ENCODE data around the gene TAF6.
A peak's percentile ranks its signal among the peaks of the same experiment; 100 is the strongest.

The TAF6 gene

GRCh38 chr7:100119072-100119969, at the start of gene TAF6, which contains the start of gene CNPY4:
Gene TAF6, minus strand, starts transcription at chr7:100119358. Its CDS starts 5,149 bp downstream, at chr7:100114209.
Gene CNPY4, plus strand, starts transcription at chr7:100119634. Its CDS starts 111 bp downstream, at chr7:100119745.
- DNase-seq: peak; percentile 96

DNA sequence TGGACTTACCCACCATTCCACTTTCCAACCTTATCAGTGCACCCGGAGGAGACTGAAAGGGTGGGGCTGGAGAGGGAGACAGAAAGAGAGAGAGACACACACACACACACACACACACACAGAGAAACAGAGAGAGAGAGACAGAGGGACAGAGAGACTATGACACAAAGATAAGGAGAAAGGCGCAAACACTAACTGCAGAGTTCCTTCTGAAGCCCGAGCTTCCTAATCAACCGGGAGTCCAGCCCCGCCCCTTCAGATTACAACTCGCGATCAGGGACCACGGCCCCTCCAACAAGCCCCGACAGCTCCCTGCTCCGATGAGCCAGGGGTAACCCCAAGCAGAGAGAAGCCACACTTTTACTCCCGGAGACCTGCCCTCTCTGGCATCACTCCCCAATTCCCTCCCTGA, 48.8 kb upstream of the TAF6 start:
- peak; percentile 28 for DNase-seq

- DNase-seq: no peak
Observed at GRCh38 chr7:100166970-100167911, 48.1 kb upstream of the TAF6 start.

DNA sequence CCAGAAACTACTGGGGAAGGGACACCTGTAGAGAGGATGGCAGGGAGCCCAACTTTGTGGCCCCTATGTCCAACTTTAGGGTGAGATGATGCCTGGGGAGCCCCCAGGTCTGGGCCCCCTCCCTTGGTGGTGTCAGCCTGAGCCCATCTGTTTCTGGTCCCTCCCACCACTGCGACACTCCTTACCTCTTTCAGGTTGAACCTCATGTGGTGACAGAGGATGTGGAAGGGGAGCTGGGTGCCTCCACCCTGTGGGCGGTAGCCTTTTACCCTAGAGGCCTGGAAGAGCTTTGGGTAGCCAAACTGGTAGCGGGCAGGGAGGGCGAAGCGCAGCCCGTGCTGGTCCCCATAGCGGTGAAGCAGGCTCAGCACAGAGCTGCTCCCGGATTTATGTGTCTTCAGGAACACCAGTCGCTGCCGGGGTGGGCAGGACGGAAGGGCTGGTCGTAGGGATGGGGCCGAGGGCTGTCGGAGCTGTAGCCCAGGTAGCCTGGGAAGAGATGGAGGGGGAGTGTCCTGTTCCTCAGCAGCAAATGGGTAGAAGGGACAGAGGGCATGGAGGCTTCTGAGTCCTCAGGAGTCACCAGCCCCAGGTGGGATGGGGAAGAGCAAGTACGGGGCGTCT, 47.3 kb upstream of the TAF6 start:
- peak; percentile 51 for DNase-seq

DNA sequence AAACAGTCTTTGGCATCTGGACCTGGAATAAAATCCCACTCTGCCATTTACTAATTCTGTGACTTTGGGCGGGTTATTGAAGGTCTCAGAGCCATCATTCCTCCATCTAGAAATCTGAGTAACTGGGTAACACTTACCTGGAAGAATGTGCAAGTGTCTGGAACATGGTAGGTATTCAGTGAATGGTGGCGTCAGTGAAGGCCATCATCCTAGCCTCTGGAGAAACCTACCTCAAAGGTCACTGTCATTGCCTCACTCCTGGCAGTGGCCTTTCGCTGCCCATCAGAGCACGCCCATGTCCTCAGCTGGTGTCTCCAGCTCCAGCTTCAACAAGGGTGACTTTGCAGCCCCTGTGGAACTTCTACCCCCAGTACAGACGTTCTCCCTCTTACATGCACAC, 44.7 kb upstream of the TAF6 start:
- DNase-seq: no peak

GRCh38 chr7:100163006-100163531, 43.9 kb upstream of the TAF6 start:
- DNase-seq: peak; percentile 21

DNA sequence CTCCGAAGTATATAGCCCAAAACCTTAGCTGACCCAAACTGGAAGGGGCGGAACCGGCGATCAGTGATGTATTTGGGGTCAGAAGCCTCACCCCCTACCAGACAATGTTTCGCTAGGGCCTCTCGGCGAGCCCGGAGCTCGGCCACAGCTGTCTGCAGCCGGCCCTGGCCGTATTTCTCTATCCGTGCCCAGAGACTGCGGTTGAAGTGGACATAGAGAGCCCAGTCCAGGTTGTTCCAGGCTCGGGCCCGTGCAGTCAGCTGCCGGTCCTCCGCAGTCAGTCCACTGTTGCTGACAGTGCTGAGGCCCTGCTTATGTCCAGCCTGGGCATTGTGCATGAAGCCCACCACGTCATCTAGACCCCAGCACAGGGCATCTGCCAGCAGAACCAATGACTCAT, 40.9 kb upstream of the TAF6 start:
- DNase-seq: no peak

DNA sequence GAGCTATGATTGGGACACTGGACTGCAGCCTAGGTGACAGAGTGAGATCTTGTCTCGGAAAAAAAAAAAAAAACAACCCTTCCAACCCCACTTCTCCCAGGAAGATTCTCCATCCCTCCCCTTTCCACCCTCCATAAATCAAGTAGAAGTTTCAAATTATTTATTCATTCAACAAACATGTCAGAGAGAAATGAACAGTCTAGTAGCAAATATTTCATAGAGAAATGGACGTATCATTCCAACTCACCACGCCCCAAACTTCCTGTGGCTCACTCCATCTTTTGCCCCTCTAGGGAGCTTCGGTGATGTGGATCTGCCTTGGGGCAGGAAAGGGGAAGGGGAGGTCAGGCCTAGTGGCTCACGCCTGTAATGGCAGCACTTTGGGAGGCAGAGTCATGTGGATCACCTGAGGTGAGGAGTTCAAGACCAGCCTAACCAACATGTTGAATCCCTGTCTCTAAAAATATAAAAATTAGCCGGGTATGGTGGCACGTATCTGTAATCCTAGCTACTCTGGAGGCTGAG, 40.0 kb upstream of the TAF6 start:
- DNase-seq: no peak

GRCh38 chr7:100158229-100159098, 39.3 kb upstream of the TAF6 start, which contains the start of gene TRAPPC14:
Gene TRAPPC14, minus strand, starts transcription at chr7:100158723. Its CDS starts 224 bp downstream, at chr7:100158499.
- peak; percentile 87 for DNase-seq

GRCh38 chr7:100157334-100158228, 38.4 kb upstream of the TAF6 start:
- DNase-seq: no peak

GRCh38 chr7:100157069-100157333, 37.8 kb upstream of the TAF6 start:
- DNase-seq: no peak

- DNase-seq: peak; percentile 58
Observed at GRCh38 chr7:100156331-100157068, 37.3 kb upstream of the TAF6 start.

DNA sequence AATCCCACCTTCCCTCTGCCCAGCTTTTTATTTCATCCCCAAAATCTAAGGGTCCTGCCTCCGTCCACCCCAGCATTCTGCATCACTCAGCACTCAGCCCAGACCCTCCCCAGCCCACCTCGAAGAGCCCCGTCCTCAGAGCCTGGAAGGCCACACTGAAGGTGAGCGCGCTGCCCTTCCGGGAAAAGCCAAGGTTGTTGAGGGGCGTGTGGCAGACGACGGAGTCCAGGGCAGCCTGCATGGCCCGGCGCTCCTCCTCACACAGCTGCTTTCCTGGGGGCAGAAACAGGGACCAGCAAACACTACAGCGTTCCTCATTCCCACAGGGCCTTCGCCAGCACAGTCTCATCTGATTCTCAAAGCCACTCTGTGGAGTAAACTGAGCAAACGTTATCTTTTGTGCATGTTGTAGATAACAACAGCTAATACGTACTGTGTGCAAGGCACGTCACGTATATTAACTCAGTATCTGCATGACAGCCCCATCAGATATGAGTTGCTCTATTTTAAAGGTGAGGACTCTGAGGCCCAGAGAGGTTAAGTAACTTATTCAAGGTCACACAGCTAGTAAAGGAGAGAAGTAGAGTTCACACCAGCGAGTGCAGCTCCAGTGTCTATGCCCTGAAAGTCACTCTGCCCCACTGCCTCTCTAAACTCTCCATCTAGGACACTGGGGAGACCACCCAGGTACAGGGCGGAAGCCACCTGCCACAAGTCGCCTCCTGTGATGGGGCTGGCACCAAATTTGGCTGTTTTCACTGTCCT, 36.6 kb upstream of the TAF6 start:
- no peak for DNase-seq

GRCh38 chr7:100154651-100155491, 35.7 kb upstream of the TAF6 start:
- DNase-seq: no peak

- DNase-seq: no peak
Observed at GRCh38 chr7:100153708-100154535, 34.8 kb upstream of the TAF6 start.

- DNase-seq: no peak
Observed at GRCh38 chr7:100152937-100153666, 33.9 kb upstream of the TAF6 start.
